HFF-Myc (cell line): ENCODE data around the gene DHCR7.

Experiments used
- DNase-seq: peaks from one replicate; pipeline ENCODE4 v3.0.0-alpha.2; 2011; ENCODE audit warnings: low read depth; ENCODE audit errors: extremely low read depth
- H3K4me3 ChIP-seq: replicated peaks from 2 replicates; pipeline ENCODE4 v1.5.1; 2011; ENCODE audit warnings: low read depth, mild to moderate bottlenecking, control low read depth, low read length
- CTCF ChIP-seq: IDR thresholded peaks from 2 replicates; pipeline ENCODE4 v1.5.1; 2012; ENCODE audit warnings: mild to moderate bottlenecking, low read depth, low read length, control low read depth; ENCODE audit errors: missing control alignments

DHCR7 gene

DNA sequence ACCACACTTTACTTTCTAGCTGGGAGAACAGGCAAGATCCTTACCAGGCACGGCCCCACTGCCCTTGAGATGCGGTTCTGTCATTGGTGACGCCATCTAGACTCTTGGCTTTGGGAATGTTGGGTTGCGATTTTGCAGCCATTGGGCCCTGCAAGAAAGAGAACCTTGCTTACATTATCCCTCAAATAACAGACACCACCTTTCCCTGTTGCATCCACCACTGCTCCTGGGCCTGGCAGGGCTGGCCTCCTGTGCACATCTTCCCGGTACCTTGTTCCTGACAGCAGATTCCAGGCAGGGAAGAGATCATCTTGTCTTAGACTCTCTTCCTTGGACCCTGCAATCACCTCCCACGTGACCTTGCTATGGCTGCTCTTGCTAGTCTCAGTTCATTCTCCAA is 3.4 kb downstream of the DHCR7 start:
- DNase-seq, result no peak
- no peak overlapping the region for H3K4me3 ChIP-seq
- TF ChIP-seq CTCF, result no peak

DNA sequence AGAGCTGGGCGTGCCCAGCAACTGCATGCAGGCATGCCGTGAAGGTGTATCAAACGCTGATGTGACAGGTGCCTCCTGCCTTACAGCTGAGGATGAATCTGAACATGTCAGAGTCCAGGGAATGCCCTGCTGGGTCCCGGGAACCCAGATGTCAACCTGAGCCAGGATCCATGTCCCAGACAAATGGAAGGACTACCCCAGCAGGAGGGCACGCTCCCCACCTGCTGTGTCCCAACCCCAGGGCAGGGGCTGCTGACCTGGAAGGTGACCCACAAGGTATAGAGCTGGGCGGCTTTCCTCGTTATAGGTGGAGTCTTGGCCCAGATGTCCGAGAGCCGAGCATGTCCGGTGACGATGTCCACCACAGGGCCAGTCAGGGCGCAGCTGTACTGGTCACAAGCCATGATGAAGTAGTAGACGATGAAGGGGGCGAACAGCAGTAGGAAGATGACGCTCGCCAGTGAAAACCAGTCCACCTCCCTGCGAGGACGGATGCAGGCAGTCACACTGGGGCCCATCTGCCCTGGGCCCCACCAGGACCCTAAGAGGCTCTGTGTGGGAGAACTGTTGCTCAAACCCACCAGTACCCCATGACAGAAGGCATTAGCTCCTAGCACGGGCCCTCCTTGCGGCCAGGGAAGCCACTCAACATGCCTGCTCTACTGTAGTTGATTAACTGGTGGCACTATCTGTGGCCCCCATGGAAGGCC is 4.3 kb downstream of the DHCR7 start:
- no peak for DNase-seq
- TF ChIP-seq CTCF, result no peak

DNA sequence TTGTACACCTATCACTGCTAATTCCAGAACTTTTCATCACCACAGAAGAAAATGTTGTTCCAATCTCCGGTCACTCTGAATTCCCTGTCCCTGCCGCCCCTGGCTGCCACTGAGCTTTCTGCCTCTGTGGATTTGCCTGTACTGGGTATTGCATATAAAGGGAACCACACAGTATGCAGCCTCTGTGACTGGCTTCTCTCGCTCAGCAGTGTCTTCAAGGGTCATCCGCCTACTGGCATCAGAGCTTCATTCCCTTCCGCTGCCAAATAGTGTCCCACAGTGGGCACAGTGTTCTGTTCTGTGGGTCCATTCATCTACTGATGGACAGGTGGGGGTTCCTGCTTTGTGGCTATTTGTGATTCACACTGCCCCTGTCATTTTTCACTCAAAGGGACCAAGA is 5.3 kb downstream of the DHCR7 start:
- TF ChIP-seq CTCF, result no peak
- H3K4me3 ChIP-seq, result no peak overlapping the region
- no peak for DNase-seq

More for the DNA sequence above, 4.3 kb downstream of the DHCR7 start:
- H3K4me3 ChIP-seq, result no peak overlapping the region

DNA sequence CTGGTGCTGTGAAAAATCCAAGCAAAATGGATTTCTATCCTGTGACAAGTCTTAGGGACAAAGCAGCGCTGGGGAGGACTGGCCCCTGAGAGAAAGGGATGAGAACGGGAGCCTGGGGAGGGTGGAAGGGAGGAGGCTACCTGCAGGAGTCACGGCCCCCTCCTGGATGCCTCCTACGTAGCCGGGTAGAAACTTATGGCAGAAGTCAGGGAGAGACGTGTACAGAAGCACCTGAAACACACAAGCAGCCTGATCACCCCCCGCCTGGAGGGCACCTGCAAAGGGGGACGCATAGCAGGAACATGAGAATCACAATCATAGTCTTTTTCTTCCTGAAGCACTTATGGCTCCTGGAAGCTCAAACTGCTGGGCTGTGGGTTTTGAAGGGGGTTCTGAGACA is 6.1 kb downstream of the DHCR7 start:
- no peak overlapping the region for H3K4me3 ChIP-seq
- no peak for DNase-seq
- no peak for TF ChIP-seq CTCF

DNA sequence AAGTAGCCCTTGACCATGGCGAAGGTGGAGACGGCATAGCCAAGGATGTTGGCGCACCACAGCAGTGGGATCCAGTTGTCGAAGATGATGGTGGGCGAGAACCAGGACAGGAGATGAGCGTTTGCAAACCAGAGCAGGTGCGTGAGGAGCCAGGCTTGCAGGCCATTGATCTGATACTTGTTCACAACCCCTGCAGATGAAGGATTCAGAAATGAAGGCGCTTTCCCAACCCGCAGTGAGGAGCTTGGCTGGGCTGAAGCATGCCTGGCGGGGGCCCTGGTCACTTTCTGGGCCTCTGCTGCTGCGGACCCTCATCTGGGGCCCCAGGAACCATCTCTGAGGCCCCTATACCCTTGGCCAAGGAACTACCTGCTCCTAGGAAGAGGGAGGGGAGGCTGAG is 6.9 kb downstream of the DHCR7 start:
- TF ChIP-seq CTCF, result no peak
- no peak for DNase-seq
- H3K4me3 ChIP-seq, result no peak overlapping the region

- H3K4me3 ChIP-seq, result no peak overlapping the region
- TF ChIP-seq CTCF, result no peak
- DNase-seq, result no peak
These were observed 8.0 kb downstream of the DHCR7 start for GRCh38 chr11:71440021-71440755.
